ENCODE measurements around the gene COL13A1.
A peak's percentile ranks its signal among the peaks of the same experiment; 100 is the strongest.

Gene COL13A1

GRCh38 chr10:69801434-69802315 lies at the start of gene COL13A1:
Gene COL13A1, plus strand, starts transcription at chr10:69801906. Its CDS starts 518 bp downstream, at chr10:69802424.
- H3K27ac ChIP-seq = no peak within 1 kb of the TSS
- H3K4me2 ChIP-seq = peak within 1 kb of the TSS; percentile 92 to 100 (median 97)
- TF ChIP-seq Cebpa-rat (IDR thresholded peaks at IDR 0.05) = no peak
- H3K9me3 ChIP-seq (replicated peaks in 1 of 11) = peaks cover 0 to 2% (median 0%) of the 10 kb centered on the region in 11 experiments; a peak in 1 of 22 replicates
- peak within 1 kb of the TSS; percentile 52 to 71 (median 60) for H3K4me3 ChIP-seq
- H3K9ac ChIP-seq = peak within 1 kb of the TSS in 10 of 11 experiments; percentile 7 to 66 (median 48); a peak in 17 of 22 replicates
- peaks cover 0 to 42% (median 16%) of the 10 kb centered on the region in 11 experiments; a peak in 15 of 22 replicates for H4K20me1 ChIP-seq
- peaks cover 41 to 58% (median 51%) of the 10 kb centered on the region in 11 experiments for H3K27me3 ChIP-seq
- no peaks in the 10 kb centered on the region for H3K36me3 ChIP-seq
- peaks cover 4 to 26% (median 21%) of the 10 kb centered on the region in 10 experiments; a peak in 19 of 20 replicates for H3K4me1 ChIP-seq

GRCh38 chr10:69752479-69752878 lies 49.2 kb upstream of the COL13A1 start:
- no peaks in the 10 kb centered on the region for H3K9me3 ChIP-seq (replicated peaks in 1 of 11)
- H3K9ac ChIP-seq = no peak overlapping the region
- no peaks in the 10 kb centered on the region; a peak in 2 of 22 replicates for H4K20me1 ChIP-seq
- no peak overlapping the region for H3K4me2 ChIP-seq
- no peaks in the 10 kb centered on the region for H3K36me3 ChIP-seq
- H3K4me1 ChIP-seq = peaks cover under 1 to 7% (median 3%) of the 10 kb centered on the region in 10 experiments; a peak in 14 of 20 replicates
- H3K27ac ChIP-seq = no peak overlapping the region
- no peak for TF ChIP-seq Cebpa-rat (IDR thresholded peaks at IDR 0.05)
- H3K4me3 ChIP-seq = no peak overlapping the region
- no peaks in the 10 kb centered on the region for H3K27me3 ChIP-seq

- H4K20me1 ChIP-seq = no peaks in the 10 kb centered on the region; a peak in 2 of 22 replicates
- H3K4me2 ChIP-seq = no peak overlapping the region
- peaks cover 8 to 13% (median 10%) of the 10 kb centered on the region in 10 experiments; a peak in 17 of 20 replicates for H3K4me1 ChIP-seq
- no peak overlapping the region for H3K9ac ChIP-seq
- no peak overlapping the region for H3K4me3 ChIP-seq
- H3K36me3 ChIP-seq = no peaks in the 10 kb centered on the region
- no peak overlapping the region for H3K27ac ChIP-seq
- H3K27me3 ChIP-seq = no peaks in the 10 kb centered on the region
- TF ChIP-seq Cebpa-rat (IDR thresholded peaks at IDR 0.05) = no peak
- H3K9me3 ChIP-seq (replicated peaks in 1 of 11) = no peaks in the 10 kb centered on the region
Measured at GRCh38 chr10:69756279-69756678, 45.4 kb upstream of the COL13A1 start.

- no peaks in the 10 kb centered on the region for H3K9me3 ChIP-seq (replicated peaks in 1 of 11)
- H3K9ac ChIP-seq = no peak overlapping the region
- no peak for TF ChIP-seq Cebpa-rat (IDR thresholded peaks at IDR 0.05)
- H4K20me1 ChIP-seq = no peaks in the 10 kb centered on the region; a peak in 2 of 22 replicates
- H3K4me1 ChIP-seq = peaks cover 8 to 13% (median 10%) of the 10 kb centered on the region in 10 experiments; a peak in 17 of 20 replicates
- H3K4me2 ChIP-seq = peak overlapping the region in 7 of 11 experiments; percentile 0 to 43 (median 20); a peak in 5 of 22 replicates
- no peak overlapping the region for H3K27ac ChIP-seq
- H3K27me3 ChIP-seq = no peaks in the 10 kb centered on the region
- H3K4me3 ChIP-seq = no peak overlapping the region
- no peaks in the 10 kb centered on the region for H3K36me3 ChIP-seq
Measured at GRCh38 chr10:69757206-69757552, 44.5 kb upstream of the COL13A1 start.

GRCh38 chr10:69757553-69758309 lies 44.0 kb upstream of the COL13A1 start:
- Histone ChIP-seq H3K4me3 (no peak overlapping the region), H3K27me3 (no peaks in the 10 kb centered on the region), H3K9ac (no peak overlapping the region), H3K4me2 (peak overlapping the region; percentile 0 to 49 (median 29); a peak in 13 of 22 replicates), H3K36me3 (no peaks in the 10 kb centered on the region), H3K4me1 (peaks cover 8 to 13% (median 10%) of the 10 kb centered on the region in 10 experiments; a peak in 17 of 20 replicates), H3K27ac (no peak overlapping the region), H3K9me3 (replicated peaks in 1 of 11) (no peaks in the 10 kb centered on the region), H4K20me1 (no peaks in the 10 kb centered on the region; a peak in 2 of 22 replicates)
- no peak for TF ChIP-seq Cebpa-rat (IDR thresholded peaks at IDR 0.05)

GRCh38 chr10:69758310-69758728 lies 43.4 kb upstream of the COL13A1 start:
- H3K9ac ChIP-seq = no peak overlapping the region
- no peaks in the 10 kb centered on the region for H3K27me3 ChIP-seq
- H3K4me2 ChIP-seq = peak overlapping the region in 10 of 11 experiments; percentile 4 to 49 (median 29); a peak in 11 of 22 replicates
- no peak overlapping the region for H3K27ac ChIP-seq
- H4K20me1 ChIP-seq = no peaks in the 10 kb centered on the region; a peak in 2 of 22 replicates
- TF ChIP-seq Cebpa-rat (IDR thresholded peaks at IDR 0.05) = no peak
- no peaks in the 10 kb centered on the region for H3K9me3 ChIP-seq (replicated peaks in 1 of 11)
- H3K4me1 ChIP-seq = peaks cover 8 to 13% (median 10%) of the 10 kb centered on the region in 10 experiments; a peak in 17 of 20 replicates
- no peak overlapping the region for H3K4me3 ChIP-seq
- no peaks in the 10 kb centered on the region for H3K36me3 ChIP-seq

- H4K20me1 ChIP-seq = no peaks in the 10 kb centered on the region; a peak in 2 of 22 replicates
- H3K9me3 ChIP-seq (replicated peaks in 1 of 11) = no peaks in the 10 kb centered on the region
- H3K4me1 ChIP-seq = peaks cover 8 to 13% (median 10%) of the 10 kb centered on the region in 10 experiments; a peak in 17 of 20 replicates
- no peaks in the 10 kb centered on the region for H3K36me3 ChIP-seq
- H3K27ac ChIP-seq = no peak overlapping the region
- H3K4me3 ChIP-seq = no peak overlapping the region
- no peak for TF ChIP-seq Cebpa-rat (IDR thresholded peaks at IDR 0.05)
- H3K4me2 ChIP-seq = no peak overlapping the region
- H3K9ac ChIP-seq = no peak overlapping the region
- no peaks in the 10 kb centered on the region for H3K27me3 ChIP-seq
Measured at GRCh38 chr10:69759641-69760040, 42.1 kb upstream of the COL13A1 start.

- Histone ChIP-seq H3K9me3 (replicated peaks in 1 of 11) (no peaks in the 10 kb centered on the region), H3K4me2 (no peak overlapping the region), H3K9ac (no peak overlapping the region), H4K20me1 (no peaks in the 10 kb centered on the region; a peak in 2 of 22 replicates), H3K27ac (no peak overlapping the region), H3K27me3 (no peaks in the 10 kb centered on the region), H3K4me1 (peaks cover 8 to 13% (median 10%) of the 10 kb centered on the region in 10 experiments; a peak in 17 of 20 replicates), H3K4me3 (no peak overlapping the region), H3K36me3 (no peaks in the 10 kb centered on the region)
- no peak for TF ChIP-seq Cebpa-rat (IDR thresholded peaks at IDR 0.05)
Measured at GRCh38 chr10:69760072-69760471, 41.6 kb upstream of the COL13A1 start.

- H3K4me2 ChIP-seq = no peak overlapping the region
- no peaks in the 10 kb centered on the region for H3K9me3 ChIP-seq (replicated peaks in 1 of 11)
- no peak overlapping the region for H3K9ac ChIP-seq
- H3K27ac ChIP-seq = no peak overlapping the region
- H3K27me3 ChIP-seq = no peaks in the 10 kb centered on the region
- H3K36me3 ChIP-seq = no peaks in the 10 kb centered on the region
- peaks cover 8 to 13% (median 10%) of the 10 kb centered on the region in 10 experiments; a peak in 17 of 20 replicates for H3K4me1 ChIP-seq
- no peaks in the 10 kb centered on the region; a peak in 2 of 22 replicates for H4K20me1 ChIP-seq
- no peak for TF ChIP-seq Cebpa-rat (IDR thresholded peaks at IDR 0.05)
- no peak overlapping the region for H3K4me3 ChIP-seq
Measured at GRCh38 chr10:69761320-69761719, 40.4 kb upstream of the COL13A1 start.
